ENCODE data around the gene SLC25A22.

The SLC25A22 gene

GRCh38 chr11:788953-789940 is 8.8 kb downstream of the SLC25A22 start:
- DNase-seq: no peak

- no peak for DNase-seq
Measured at GRCh38 chr11:788009-788640, 10.0 kb downstream of the SLC25A22 start.

DNA sequence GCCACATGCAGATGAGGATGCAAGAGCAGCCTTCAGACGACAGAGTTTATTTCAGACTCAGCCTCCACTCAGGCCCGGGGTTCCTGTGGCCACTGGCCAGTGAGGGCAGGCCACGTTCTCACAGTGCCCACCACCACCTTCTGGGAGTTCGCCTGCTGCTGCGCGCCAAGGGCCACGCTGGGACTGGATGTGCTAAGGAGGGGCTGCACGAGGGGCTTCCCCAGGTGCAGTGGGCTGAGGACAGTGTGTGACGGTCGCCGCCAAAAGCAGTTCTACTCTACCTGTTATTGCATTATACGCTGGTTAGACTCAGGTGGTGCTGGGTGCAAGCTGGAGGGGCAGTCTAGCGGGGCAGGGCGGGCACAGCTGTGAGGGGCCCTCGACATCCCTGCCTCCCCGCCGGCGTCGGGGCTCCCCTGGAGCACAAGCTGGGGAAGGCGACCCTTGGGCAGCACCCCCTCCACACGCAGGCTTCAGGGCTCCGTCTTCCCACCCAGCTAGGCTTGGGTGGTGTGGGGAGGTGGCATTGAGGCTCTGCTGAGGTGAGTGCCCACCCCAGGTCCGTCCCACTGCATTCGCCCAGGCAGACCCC is 10.9 kb downstream of the SLC25A22 start:
- DNase-seq: no peak

DNA sequence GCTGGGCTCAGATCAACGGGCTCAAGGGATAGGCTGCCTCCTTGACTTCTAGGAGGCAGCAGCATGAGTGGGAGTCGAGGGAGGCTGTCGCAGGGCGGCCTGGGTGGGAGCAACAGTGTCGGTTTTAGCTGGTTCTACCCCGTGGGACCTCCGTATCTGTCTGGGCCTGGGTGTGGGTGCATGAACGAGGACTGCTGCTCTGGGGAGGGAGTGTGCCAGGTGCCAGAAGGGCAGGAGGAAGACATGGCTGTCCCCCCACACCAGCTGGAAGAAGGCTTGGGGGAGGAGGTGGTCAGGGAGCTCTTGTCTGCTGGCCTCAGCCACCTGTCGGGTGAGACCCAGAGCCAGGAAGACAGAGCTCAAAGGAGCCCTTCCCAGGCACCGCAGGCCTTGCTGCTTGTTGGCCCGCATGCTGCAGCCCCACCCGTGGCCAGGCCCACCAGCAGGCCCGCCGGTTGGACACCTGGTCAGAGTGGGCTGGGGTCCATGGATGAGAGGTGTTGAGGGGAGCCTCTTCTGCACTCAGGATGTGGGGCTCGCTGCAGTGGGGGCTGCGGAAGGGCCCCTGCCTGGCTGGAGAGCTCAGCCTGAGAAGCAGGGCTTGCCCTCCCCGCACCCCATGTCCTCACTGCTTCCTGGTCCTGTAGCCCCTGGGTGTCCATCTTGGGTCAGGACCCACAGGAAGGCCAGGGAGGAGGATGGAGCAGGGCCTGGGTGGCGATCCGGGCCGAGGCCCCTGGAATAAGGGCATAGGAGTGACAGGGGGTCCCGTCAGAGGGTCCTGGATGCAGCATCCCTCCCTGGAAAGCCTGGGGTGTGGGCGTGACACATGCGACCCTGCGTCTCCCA is 11.6 kb downstream of the SLC25A22 start:
- no peak for DNase-seq

DNA sequence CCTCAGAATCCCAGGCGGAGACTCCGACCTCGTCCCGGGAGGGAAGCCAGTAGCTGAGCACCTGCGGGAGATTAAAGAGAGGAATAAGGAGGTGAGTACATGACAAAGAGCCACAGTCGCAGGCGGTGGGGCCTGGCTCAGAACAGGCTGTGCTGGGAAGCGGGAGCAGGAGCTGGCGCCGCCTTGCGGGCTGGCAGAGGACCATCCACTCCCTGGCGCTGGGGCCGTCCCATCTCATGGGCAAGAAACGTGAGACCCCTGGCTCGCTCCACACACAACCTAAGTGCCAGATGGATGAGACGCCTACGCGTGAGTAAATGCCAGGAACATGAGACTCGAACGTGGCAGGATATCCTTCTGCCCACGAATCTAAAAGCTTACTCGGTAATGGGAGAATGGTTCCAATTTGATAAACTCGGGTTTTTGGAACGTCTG is 14.5 kb downstream of the SLC25A22 start:
- peak; percentile 25 for DNase-seq

DNA sequence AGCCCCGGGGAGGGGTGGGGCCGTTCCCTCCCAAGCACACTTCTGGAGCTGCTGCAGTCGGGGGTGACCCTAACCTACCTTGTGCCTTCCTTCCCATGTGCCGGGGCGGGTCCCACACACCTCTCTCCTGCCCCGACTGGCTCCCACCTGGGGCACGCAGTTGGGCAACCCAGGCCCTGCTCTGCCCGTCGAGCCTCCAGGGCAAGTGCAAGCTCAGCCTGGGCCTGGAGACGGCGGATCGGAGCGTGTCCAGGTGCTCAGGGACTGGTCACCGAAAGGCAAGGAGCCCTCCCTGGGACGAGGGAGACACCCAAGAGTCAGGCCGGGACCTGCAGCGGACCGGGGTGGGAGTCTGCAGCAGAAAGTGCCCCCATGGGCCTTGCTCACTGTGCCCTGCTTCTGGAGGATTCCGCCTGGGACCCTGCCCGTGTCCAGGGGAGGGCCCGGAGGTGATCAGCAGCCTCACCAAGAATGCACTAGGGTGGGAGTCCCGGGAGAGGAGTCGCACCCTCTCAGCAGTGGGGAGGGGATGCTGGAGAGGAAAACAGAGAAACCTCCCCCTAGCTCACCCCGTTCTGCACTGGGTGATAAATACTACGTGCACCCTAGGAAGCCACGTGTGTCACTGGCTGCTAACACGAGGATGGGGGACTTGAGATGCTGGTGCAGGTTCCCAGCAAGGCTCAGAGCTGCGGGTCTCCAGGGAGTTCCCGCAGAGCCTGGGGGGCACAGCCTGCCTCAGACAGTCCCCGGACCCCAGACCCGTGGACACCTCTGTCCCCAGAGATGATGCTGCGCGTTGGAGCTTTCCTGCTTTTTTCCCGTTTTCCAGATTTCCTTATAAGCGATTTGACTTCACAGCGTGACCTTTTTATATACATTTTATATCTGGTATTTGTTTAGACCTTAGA is 15.6 kb downstream of the SLC25A22 start:
- DNase-seq: no peak

DNA sequence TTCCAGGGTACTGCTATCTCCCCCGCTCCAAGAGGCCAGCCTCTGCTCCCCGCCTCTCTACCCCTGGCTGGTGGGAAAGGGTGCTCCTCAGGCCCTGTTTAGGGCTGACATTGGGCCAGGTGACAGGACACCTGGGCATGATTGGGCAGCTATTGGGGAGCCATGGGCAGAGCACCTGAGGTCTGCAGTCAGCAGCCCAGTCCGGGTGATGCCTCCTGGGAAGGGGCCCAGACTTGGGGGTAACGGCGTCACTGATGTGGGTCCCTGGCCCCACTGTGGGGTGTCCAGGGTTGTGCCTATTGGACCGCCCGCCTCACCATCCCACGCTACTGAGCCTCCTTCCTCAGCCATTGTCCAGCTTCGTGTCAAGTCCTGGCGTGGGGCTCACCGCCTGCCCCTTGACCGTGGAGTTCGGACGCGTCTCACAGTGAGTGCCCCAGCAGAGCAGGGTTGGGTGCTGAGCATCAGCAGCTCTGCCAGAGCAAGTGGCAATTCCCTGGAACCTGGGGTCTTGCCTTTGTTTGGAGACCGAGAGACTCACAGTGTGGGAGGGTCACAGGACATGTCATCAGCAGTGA is 18.0 kb downstream of the SLC25A22 start:
- DNase-seq: no peak

DNA sequence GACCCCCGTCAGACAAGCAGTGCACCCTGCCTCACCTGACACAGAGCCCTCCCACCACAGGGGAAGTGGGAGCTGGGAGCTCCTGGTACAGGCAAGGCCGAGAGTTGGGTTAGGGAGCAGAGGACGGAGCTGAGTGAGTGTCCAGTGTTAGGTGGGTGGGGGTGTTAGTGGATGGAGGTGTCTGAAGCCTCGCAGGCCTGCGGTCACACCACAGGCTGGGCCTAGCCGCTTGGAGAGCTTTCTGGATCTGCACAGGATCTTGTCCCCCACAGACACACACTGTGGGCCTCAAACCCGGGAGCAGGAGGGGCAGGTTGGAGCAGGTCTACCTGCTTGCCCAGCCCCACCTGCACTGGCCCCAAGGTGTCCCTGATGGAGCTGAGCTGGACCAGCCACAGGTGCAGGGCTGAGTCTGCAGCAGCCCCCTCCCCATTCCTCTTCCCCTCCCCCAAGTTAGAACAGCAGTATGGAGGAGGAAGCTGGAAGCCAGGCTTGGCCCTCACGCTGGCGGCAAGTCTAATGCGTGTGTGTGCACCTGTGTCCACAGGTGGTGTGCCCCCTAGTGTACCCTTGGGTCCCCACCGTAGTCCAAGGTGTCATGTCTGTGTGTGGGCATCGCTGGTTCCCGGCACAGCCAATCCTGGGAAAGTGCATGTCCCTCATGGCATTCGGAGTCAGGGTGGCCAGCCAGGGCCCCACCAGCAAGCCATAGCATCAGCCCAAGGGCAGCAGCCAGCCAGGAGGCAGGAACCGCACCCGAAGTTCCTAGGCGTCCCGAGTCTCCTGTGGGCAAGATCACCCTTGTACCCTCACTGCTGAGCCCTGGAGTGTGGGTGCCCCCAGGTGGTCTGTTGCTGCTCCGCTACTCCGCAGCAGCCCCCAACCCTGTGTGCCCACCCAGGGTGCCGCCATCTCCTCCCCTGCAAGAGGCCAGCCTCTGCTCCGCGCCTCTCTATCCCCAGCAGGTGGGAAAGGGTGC is 18.8 kb downstream of the SLC25A22 start:
- DNase-seq: no peak

GRCh38 chr11:777288-778255 is 20.5 kb downstream of the SLC25A22 start, which contains the start of gene GATD1:
Gene GATD1 (minus strand): TSS chr11:777487. CDS start chr11:777462, 25 bp downstream.
- DNase-seq: peak; percentile 92

DNA sequence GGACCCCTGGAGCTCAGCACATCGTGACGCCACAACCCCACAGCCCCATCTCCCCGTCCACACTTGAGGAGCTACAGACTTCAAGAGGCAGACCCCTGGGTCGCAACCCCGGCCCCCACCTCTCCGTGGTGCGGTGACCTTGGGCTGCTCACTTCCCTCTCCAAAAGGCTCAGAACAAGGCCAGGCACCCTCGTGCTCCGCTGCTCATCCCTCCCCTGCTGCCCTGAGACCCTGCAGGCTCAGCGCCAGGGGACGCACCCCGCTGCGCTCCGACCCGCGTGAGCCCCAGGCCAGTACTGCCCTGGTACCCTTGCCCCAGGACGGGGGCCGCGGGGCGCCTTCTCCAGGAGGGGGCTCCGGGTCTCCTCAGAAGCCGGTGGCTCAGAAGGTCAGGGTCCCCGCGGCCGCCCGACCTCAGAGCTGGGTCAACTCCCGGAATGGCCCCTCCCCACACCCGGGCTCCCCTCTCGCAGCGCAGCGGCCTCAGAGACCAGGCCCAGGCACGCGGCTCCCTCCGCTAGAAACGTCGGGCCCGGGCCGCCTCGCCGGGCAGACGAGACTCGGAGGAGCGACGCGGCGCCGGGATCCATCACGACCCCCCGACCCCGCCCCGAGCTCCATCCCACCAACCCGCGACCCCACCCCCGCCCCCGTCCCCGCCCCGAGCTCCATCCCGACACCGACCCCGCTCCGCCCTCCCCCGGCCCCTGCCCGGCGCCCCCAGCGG is 21.4 kb downstream of the SLC25A22 start:
- no peak for DNase-seq

DNA sequence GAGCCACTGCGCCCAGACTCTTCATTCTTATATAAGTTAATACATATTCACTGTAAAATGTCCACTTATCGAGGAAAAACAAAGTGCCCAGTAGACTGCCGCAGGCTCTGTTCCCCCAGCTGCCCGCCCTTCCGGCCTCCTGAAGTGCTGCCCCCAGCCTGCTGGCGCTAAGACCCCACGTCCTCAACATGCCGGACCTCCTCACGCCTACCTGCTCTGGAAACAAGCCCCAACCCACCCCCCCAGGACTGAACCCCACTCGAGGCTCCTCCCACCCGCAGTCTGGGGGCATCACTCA is 21.9 kb downstream of the SLC25A22 start:
- no peak for DNase-seq

- no peak for DNase-seq
Measured at GRCh38 chr11:774873-775592, 23.0 kb downstream of the SLC25A22 start.

DNA sequence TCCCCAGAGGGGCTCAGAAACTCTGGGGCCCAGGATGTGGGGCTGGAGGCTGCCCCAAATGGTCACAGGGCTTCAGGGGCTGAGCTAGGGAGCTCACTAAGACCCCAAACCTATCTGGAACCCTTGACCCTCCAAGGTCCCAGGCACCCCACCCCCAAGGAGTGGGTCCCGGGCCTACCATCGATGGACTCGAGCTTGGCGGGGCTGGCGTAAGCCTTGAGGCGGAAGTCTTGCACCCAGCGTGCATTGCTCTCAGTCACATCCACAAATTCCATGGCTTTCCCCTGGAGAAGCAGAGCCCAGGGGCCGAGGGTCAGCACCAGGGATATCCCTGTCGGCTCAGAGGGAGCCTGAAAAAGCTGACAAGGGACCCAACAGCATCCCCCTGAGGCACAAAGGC is 24.3 kb downstream of the SLC25A22 start:
- no peak for DNase-seq

GRCh38 chr11:773425-773824 is 24.7 kb downstream of the SLC25A22 start:
- DNase-seq: no peak

DNA sequence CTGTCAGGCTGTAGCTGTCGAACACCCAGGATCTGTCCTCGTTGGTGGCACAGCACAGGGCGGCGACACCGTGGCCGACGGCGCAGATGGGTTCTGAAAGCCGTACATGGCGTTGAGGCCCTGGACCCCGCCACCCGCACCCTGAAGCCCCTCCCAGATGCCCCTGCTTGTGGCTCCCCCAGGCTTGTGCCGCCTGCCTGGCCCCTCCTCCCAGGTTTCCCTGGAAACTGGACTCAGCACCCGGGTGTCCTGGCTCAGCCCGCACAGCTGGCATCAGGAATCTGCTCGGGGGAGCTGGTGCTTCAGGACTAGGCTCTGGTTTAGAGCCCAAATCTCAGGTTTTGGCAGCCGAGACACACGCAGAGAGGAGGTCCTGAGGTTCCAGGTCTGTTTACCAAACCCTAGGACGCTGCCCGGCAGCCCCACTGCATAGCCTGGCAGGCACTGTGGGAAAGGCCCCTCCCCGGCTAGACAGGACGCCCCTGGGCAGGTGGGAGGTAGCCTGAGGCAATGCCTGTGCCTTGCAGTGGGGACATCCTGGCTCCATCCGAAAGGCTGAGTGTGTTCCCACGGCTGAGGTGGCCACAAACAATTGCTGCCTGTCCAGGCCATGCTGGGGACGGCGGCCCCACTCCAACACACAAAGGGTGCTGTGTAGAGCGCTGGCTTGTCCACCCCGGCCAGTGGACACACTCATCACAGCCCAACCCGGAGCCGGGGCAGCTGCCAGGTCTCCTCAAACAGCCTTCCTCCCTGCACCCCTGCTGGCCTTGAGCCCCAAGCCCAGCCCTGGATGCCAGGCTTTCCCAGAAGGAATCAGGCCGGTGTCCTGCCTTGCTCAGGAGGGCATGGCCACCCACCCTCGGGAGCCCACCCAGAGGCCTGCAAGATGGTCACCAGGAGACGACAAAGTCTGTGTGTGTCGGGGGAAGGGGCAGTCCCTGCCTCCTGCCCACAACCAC is 25.4 kb downstream of the SLC25A22 start:
- no peak for DNase-seq

GRCh38 chr11:771617-772204 is 26.4 kb downstream of the SLC25A22 start:
- DNase-seq: no peak
